ENCODE results near the gene TBC1D1.
A peak's percentile ranks its signal among the peaks of the same experiment; 100 is the strongest.
"Not testable (repeated sequence)": the region's sequence is repeated elsewhere in the genome, so short reads cannot be mapped to it uniquely, and the experiment has no call there.

The TBC1D1 gene

GRCh38 chr4:37968747-37969146 lies 77.9 kb downstream of the TBC1D1 start:
- DNase-seq: no peak

GRCh38 chr4:37970702-37971101 lies 79.8 kb downstream of the TBC1D1 start:
- peak in 1 of 2 donors; percentile 12 for DNase-seq

- no peak for DNase-seq
Measured at GRCh38 chr4:37971202-37971601, 80.3 kb downstream of the TBC1D1 start.

- no peak for DNase-seq
Measured at GRCh38 chr4:37973441-37973840, 82.6 kb downstream of the TBC1D1 start.

GRCh38 chr4:37975321-37975822 lies 84.5 kb downstream of the TBC1D1 start:
- not testable (repeated sequence) for DNase-seq

GRCh38 chr4:37976507-37976906 lies 85.6 kb downstream of the TBC1D1 start:
- no peak for DNase-seq

GRCh38 chr4:37976991-37977470 lies 86.1 kb downstream of the TBC1D1 start:
- DNase-seq: peak in 1 of 2 donors; percentile 57

GRCh38 chr4:37977471-37978247 lies 86.8 kb downstream of the TBC1D1 start:
- peak; percentile 44 to 53 for DNase-seq

- DNase-seq: no peak
Measured at GRCh38 chr4:37978248-37978924, 87.5 kb downstream of the TBC1D1 start.

- no peak for DNase-seq
Measured at GRCh38 chr4:37980246-37980645, 89.4 kb downstream of the TBC1D1 start.

- no peak for DNase-seq
Measured at GRCh38 chr4:37981425-37981824, 90.5 kb downstream of the TBC1D1 start.

- DNase-seq: peak in 1 of 2 donors; percentile 13
Measured at GRCh38 chr4:37981844-37982720, 91.2 kb downstream of the TBC1D1 start.

- DNase-seq: no peak
Measured at GRCh38 chr4:37982736-37983135, 91.9 kb downstream of the TBC1D1 start.

- no peak for DNase-seq
Measured at GRCh38 chr4:37983951-37984350, 93.1 kb downstream of the TBC1D1 start.

GRCh38 chr4:37985730-37986275 lies 94.9 kb downstream of the TBC1D1 start:
- no peak for DNase-seq

GRCh38 chr4:37988670-37989069 lies 97.8 kb downstream of the TBC1D1 start:
- DNase-seq: no peak

GRCh38 chr4:37989398-37990260 lies 98.7 kb downstream of the TBC1D1 start:
- DNase-seq: no peak

GRCh38 chr4:37990731-37991245 lies 99.9 kb downstream of the TBC1D1 start:
- no peak for DNase-seq

GRCh38 chr4:37991623-37992410 lies 100.9 kb downstream of the TBC1D1 start:
- DNase-seq: no peak

GRCh38 chr4:37993806-37994205 lies 102.9 kb downstream of the TBC1D1 start:
- DNase-seq: no peak

Data from hippocampal formation (tissue), 2 donors.